ENCODE data around the gene DCLK3.

GRCh38 chr3:36696799-36697198 is 67.6 kb downstream of the DCLK3 start:
- TF ChIP-seq EZH2 (IDR thresholded peaks at IDR 0.05; ENCODE audit: borderline replicate concordance, insufficient read depth, low read depth, low read length, poor library complexity, severe bottlenecking) (no peak), CTCF (IDR thresholded peaks at IDR 0.05) (no peak)

All from B cell (primary cell).